T-helper 22 cell (primary cell): ENCODE results near the gene PLAAT4.
"Not testable (repeated sequence)": the region's sequence is repeated elsewhere in the genome, so short reads cannot be mapped to it uniquely, and the experiment has no call there.

ENCODE experiments used
- DNase-seq: peaks from one replicate; pipeline ENCODE4 v3.0.0-alpha.2; 2020; ENCODE audit warnings: low read depth

Gene PLAAT4

DNA sequence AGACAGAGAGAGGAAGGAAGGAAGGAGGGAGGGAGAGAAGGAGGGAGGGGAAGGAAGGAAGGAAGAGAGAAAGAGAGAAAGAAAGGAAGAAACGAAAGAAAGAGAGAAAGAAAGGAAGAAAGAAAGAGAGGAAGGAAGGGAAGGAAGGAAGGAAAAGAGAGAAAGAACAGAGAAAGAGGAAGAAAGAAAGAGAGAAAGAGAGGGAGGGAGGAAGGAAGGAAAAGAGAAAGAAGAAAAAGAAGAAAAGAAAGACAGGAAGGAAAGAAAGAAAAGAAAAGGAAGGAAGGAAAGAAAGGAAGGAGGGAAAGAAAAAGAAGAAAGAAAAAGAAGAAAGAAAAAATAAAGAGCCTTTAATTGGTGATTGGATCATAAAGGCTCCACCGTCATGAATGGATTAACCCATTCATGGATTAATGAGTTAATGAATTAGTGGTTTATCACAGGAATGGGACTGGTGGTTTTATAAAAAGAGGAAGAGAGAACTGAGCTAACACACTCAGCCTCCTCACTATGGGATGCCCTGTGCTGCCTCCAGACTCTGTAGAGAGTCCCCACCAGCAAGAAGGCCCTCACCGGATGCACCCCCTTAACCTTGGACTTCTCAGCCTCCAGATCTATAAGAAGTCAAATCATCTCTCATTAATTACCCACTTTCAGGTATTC, 35.5 kb downstream of the PLAAT4 start:
- DNase-seq, result no peak

DNA sequence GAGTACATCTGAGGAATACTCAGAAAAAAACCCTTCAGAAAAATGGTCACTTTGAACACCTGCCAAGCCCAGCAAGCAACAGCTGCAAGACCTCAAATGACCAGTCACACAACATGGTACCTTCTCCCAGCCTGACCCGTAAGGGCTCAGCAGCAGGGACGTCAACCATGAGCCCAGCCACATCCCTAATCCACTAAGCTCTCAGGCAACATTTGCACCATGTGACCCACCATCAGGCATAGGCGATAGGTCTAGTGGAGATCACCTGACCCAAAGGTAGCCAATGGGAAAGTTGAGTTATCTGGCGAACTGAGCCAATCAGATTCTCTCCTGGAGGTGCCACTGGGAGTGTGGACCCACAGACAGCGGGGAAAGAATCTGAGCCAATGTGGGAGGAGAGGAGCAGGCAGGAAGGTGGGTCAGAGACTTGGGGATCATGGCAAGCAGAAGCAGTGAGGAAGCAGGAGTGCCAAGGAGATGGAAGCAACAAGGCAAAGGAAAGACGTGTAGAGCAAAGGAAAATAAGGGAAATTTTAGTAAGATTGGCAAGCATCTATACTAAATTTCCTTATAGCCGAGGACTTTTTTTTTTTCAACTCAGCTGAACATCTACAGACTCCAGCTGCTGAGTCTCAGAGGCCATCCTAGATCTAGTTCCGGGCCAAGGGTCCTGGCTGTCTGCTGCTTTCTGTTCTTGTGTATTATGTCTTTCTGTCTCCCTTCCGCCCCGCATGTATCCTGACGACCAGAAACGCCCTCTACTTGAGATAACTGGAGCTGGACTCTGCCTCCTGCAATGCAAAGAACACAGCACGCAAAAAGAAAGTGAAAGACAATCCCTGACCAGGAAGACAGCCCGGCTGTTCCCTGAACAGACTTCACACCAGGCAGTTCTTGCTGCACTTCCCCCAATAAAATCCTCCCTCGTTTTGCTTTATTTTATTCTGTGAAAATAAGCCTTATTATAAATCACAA, 37.6 kb downstream of the PLAAT4 start:
- no peak for DNase-seq

- no peak for DNase-seq
Observed at GRCh38 chr11:63574856-63575602, 38.4 kb downstream of the PLAAT4 start.

DNA sequence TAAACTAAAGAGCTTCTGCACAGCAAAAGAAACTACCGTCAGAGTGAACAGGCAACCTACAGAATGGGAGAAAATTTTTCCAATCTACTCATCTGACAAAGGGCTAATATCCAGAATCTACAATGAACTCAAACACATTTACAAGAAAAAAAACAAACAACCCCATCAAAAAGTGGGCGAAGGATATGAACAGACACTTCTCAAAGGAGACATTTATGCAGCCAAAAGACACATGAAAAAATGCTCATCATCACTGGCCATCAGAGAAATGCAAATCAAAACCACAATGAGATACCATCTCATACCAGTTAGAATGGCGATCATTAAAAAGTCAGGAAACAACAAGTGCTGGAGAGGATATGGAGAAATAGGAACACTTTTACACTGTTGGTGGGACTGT, 42.3 kb downstream of the PLAAT4 start:
- not testable (repeated sequence) for DNase-seq

DNA sequence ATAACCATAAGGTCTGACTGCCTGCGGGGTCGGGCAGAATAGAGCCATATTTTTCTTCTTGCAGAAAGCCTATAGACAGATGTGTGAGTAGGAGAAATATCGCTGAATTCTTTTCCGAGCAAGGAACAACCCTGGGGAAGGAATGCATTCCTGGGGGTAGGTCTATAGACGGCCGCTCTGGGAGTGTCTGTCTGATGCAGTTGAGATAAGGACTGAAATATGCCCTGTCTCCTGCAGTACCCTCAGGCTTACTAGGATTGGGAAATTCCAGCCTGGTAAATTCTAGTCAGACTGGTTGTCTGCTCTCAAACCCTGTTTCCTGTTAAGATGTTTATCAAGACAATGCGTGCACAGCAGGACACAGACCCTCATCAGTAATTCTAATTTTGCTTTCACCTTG, 44.6 kb downstream of the PLAAT4 start:
- not testable (repeated sequence) for DNase-seq

DNA sequence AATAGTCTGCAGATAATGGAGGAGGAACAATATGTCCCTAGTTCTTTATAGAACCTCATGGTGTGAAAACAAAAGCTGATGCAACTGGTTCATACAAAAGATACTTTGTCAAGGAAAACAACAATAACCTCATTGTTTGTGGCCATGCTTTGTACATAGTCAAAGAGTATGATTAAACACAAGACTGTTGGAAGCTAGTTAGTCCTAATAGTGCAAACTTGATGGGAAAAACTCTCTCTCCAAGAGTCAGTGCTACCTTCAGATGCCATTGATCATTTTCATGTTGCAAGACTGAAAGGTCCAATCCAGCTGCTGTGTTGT, 46.7 kb downstream of the PLAAT4 start:
- DNase-seq, result no peak

DNA sequence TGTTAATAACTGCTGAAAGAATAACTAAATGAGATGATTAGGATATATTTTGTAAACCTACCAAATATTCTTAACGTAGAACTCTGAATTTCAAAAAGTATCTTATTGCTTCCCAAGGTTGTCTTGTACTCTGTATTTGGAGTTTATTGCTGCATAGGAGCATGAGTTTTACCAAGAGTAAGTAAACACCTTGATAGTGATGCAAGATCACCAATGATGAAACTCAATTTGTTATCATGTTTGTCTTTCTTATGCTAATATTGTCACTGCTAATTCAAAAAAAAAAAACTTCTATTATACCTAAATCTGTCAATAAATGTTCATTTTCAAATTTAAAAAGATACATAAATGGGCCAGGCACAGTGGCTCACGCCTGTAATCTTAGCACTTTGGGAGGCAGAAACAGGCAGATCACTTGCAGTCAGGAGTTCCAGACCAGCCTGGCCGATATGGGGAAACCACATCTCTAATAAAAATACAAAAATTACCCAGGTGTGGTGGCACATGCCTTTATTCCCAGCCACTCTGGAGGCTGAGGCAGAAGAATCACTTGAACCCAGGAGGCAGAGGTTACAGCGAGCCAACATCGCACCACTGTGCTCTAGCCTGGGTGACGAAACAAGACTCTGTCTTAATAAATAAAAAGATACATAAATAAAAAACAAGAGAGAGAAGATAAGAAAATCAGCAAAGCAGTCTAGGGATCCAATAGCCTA, 50.0 kb downstream of the PLAAT4 start:
- no peak for DNase-seq

DNA sequence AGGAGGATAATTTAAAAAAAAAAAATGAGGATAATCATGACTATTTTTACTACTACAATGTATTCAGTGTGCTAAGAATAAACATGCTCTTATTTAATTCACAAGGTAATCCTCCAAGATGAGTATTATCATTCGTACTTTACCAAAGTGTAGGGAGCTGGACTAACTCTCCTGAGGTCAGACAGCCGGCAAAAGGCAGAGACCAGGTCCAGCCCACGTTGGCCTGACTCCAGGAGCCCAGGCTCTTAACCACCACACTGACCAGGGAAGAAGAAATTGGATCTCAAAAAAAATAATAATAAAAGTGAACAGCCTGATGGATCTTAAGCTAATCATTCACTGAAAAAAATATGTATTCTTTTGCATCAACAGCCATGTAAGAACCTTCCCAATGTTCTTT, 52.4 kb downstream of the PLAAT4 start:
- DNase-seq, result no peak

DNA sequence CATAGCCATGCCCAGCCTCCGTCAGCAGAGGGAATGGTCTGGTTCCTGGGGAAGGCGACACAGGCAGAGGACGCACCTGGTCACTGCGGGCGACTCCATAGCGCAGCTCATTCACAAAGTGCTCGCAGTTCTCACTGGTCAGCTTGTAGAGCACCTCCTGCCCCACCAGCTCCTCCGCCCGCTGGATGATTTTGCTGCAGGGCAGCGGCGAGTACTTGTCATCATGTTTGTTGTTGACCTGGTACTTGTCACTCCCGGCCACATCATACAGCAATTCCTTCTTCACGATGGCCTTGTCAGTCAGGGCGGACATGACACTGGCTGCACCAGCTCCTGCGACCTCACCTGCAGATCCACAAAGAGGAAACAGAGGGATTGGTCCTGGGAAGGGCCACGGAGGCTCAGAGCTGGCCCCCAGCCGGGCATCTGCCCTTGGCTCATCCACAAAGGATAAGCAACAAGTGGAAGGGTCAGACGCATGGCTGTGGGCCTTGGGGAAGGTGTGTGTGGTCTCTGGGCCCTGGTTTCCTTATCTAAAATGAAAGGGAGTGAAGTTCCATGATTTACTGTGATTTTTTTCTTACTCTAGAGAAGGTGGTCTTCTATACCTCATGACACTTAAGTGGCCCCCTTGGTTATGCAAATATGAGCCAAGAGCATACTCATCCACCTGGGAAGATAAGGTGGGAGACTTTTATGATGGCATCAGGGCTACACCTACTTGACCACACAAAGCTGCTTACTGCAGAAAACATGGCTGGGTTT, 53.6 kb downstream of the PLAAT4 start:
- no peak for DNase-seq

GRCh38 chr11:63592975-63593395, 56.4 kb downstream of the PLAAT4 start:
- no peak for DNase-seq

- no peak for DNase-seq
Observed at GRCh38 chr11:63595296-63595695, 58.7 kb downstream of the PLAAT4 start.
